ENCODE results near the gene ARMC6.

ARMC6 gene

DNA sequence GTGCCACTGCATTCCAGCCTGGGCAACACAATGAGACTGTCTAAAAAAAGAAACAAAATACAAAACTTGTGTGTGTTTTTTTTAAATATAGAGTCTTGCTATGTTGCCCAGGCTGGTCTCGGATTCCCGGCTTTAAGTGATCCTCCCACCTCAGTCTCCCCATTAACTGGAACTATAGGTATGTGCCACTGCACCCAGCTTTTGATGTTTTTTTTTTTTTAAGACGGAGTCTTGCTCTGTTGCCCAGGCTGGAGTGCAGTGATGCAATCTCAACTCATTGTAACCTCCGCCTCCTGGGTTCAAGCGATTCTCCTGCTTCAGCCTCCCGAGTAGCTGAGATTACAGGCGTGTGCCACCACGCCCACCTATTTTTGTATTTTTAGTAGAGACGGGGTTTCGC lies 37.1 kb upstream of the ARMC6 start:
- WGBS, 2 experiments (ENCODE audit: insufficient coverage in 2 of 2) = 92 to 95% methylated on average over 10 of the region's 10 CpGs
- Histone ChIP-seq H3K4me3 (ENCODE audit: extremely low read depth, insufficient read depth, low read length, poor library complexity, severe bottlenecking) (no peak overlapping the region), H3K36me3 (ENCODE audit: control insufficient read depth, insufficient read depth, low read length) (peaks cover 84% of the 10 kb centered on the region), H3K9me3 (ENCODE audit: control insufficient read depth, low read length) (no peaks in the 10 kb centered on the region), H3K4me1 (ENCODE audit: control insufficient read depth, insufficient read depth, low read length, poor library complexity, severe bottlenecking) (peaks cover 4% of the 10 kb centered on the region), H3K27ac (ENCODE audit: low read depth, low read length, severe bottlenecking) (no peak overlapping the region)

DNA sequence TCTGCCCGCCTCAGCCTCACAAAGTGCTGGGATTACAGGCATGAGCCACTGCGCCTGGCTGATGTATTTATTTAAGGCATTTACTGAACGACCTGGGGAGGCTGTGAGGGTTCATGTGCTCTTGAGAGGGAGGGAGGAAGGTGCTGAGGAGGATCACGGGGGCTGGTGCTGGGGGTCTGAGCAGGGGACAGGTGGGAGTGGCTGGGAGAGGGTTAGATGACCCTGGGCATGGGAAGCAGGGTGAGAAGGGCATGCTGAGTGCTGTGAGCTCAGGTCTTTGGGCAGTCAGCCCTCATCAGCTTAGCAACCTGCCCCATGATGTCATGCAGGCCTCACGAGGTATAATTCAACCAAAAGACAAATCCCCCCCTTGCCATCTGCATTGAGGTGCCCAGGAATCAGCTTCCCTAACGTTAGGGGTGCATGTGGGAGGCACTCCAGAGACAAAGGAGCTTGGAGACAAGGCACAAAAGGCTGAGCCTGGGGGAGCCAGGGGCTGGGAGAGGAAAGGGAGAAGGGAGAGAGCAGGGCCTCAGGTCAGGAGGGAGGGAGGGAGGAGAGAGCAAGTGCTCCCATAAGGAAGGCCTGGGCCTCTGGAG lies 36.5 kb upstream of the ARMC6 start:
- peaks cover 4% of the 10 kb centered on the region for H3K4me1 ChIP-seq (ENCODE audit: control insufficient read depth, insufficient read depth, low read length, poor library complexity, severe bottlenecking)
- no peaks in the 10 kb centered on the region for H3K9me3 ChIP-seq (ENCODE audit: control insufficient read depth, low read length)
- H3K36me3 ChIP-seq (ENCODE audit: control insufficient read depth, insufficient read depth, low read length) = peaks cover 84% of the 10 kb centered on the region
- H3K4me3 ChIP-seq (ENCODE audit: extremely low read depth, insufficient read depth, low read length, poor library complexity, severe bottlenecking) = no peak overlapping the region
- no peak overlapping the region for H3K27ac ChIP-seq (ENCODE audit: low read depth, low read length, severe bottlenecking)
- 91 to 93% methylated on average over 4 to 5 of the region's 6 CpGs for WGBS, 2 experiments (ENCODE audit: insufficient coverage in 2 of 2)

DNA sequence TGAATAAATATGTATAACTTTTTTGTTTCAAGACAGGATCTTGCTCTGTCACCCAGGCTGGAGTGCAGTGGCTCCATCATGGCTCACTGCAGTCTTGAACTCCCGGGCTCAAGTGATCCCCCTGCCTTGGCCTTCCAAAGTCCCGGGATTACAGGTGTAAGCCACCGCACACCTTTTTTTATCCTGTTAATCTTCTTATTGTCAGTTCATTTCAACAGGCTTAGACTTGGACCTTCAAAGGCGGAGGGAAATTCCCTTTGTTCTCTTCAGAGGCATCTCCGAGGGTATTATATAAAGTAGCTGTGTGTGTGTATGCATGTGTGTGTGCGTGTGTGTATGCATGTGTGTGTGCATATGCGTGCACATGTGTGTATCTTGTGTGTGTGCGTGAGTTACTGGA lies 35.1 kb upstream of the ARMC6 start:
- Histone ChIP-seq H3K9me3 (ENCODE audit: control insufficient read depth, low read length) (no peaks in the 10 kb centered on the region), H3K36me3 (ENCODE audit: control insufficient read depth, insufficient read depth, low read length) (peaks cover 88% of the 10 kb centered on the region), H3K4me1 (ENCODE audit: control insufficient read depth, insufficient read depth, low read length, poor library complexity, severe bottlenecking) (peaks cover 4% of the 10 kb centered on the region), H3K4me3 (ENCODE audit: extremely low read depth, insufficient read depth, low read length, poor library complexity, severe bottlenecking) (no peak overlapping the region), H3K27ac (ENCODE audit: low read depth, low read length, severe bottlenecking) (no peak overlapping the region)
- WGBS, 2 experiments (ENCODE audit: insufficient coverage in 2 of 2) = 98% methylated on average over 6 to 8 of the region's 8 CpGs

DNA sequence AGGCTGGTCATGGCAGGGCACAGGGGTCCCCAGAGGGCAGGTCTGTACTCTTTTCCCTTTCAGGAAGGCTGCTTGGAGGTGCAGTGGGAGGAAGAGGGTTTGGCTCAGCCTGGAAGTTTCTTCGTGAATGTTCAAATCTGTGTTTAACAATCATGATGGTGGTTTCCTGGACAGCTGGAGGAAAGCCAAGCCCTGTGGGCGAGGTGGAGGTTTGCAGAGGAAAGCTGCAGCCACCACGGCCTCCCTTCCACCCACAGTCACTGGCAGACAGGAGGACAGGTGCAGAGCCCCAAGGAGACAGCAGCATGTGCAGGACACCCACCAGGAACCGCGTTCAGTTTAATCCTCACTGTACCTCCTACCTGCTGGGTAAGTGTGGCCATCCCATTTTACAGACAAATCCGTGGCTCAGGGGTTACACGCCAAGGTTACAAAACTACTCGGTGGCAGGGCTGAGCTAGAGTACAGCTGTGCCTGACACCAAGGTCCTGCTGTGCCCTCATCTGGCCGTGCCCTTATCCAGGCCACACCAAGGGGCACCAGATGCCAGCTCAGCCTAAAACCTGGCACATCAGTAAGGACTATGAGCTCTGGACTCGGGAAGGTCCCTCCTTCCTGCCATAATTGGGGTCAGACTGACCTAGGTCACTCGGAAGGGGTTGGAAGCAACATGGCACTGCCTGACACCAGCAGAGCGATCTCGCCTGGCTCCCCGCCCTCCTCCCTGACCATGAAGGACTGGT lies 34.2 kb upstream of the ARMC6 start:
- 95 to 96% methylated on average over 12 of the region's 14 CpGs for WGBS, 2 experiments (ENCODE audit: insufficient coverage in 2 of 2)
- peaks cover 88% of the 10 kb centered on the region for H3K36me3 ChIP-seq (ENCODE audit: control insufficient read depth, insufficient read depth, low read length)
- no peaks in the 10 kb centered on the region for H3K9me3 ChIP-seq (ENCODE audit: control insufficient read depth, low read length)
- peaks cover 4% of the 10 kb centered on the region for H3K4me1 ChIP-seq (ENCODE audit: control insufficient read depth, insufficient read depth, low read length, poor library complexity, severe bottlenecking)
- H3K4me3 ChIP-seq (ENCODE audit: extremely low read depth, insufficient read depth, low read length, poor library complexity, severe bottlenecking) = no peak overlapping the region
- H3K27ac ChIP-seq (ENCODE audit: low read depth, low read length, severe bottlenecking) = no peak overlapping the region

DNA sequence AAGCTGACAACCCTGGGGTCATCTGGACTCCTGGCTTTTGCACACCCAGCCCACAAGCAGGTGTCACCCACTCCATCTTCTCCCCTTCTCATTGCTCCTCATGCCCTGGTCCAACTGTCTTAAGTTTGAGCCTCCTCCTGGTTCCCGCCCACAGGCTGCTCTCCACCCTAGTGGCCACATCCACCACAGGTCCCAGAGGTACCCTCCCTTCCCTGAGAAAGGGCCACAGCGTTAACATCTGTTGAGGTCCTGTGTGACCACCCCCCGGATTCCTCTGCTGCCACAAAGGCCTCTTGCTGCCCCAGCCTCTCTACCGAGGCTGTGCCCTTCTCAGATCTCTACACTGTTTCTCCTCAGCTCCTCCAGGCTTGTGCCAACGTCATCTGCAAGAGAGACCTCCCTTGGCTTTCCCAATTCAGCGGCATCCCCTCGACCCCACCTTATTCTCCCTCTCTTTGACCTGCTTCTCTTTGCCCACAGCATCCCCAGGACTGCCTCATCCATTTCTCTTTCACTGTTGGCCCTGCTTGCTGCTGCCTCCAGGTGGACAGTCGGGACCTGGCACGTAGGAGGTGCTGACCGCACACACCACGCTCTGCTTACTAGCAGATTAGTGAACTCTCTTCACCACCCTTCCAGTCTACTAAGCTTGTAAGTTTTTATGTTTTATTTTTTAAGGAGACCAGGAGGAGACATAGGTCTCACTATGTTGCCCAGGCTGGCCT lies 33.3 kb upstream of the ARMC6 start:
- no peak overlapping the region for H3K27ac ChIP-seq (ENCODE audit: low read depth, low read length, severe bottlenecking)
- 93 to 96% methylated on average over 7 to 9 of the region's 11 CpGs for WGBS, 2 experiments (ENCODE audit: insufficient coverage in 2 of 2)
- peaks cover 4% of the 10 kb centered on the region for H3K4me1 ChIP-seq (ENCODE audit: control insufficient read depth, insufficient read depth, low read length, poor library complexity, severe bottlenecking)
- H3K4me3 ChIP-seq (ENCODE audit: extremely low read depth, insufficient read depth, low read length, poor library complexity, severe bottlenecking) = no peak overlapping the region
- H3K36me3 ChIP-seq (ENCODE audit: control insufficient read depth, insufficient read depth, low read length) = peaks cover 88% of the 10 kb centered on the region
- H3K9me3 ChIP-seq (ENCODE audit: control insufficient read depth, low read length) = no peaks in the 10 kb centered on the region

DNA sequence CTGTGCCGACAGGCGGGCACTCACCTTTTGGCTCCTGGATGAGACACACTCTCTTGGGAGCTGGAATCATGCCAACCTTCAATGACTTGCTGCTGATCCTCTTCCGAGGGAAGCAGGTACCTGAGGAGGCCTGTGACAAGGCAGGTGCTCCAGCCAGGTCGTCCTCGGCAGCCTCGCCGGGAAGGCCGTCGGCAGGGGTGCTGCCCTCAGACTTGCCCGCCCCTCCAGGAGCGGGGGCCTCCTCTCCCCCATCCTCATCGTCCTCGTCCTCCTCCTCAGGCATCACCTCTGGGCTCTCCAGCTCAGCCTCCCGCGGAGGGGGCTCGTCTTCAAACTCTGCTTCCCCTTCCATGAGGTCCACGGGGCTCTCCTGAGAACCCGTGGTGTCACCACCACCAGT lies 29.3 kb upstream of the ARMC6 start:
- Histone ChIP-seq H3K9me3 (ENCODE audit: control insufficient read depth, low read length) (no peaks in the 10 kb centered on the region), H3K36me3 (ENCODE audit: control insufficient read depth, insufficient read depth, low read length) (peaks cover 97% of the 10 kb centered on the region), H3K27ac (ENCODE audit: low read depth, low read length, severe bottlenecking) (no peak overlapping the region), H3K4me3 (ENCODE audit: extremely low read depth, insufficient read depth, low read length, poor library complexity, severe bottlenecking) (no peak overlapping the region), H3K4me1 (ENCODE audit: control insufficient read depth, insufficient read depth, low read length, poor library complexity, severe bottlenecking) (no peaks in the 10 kb centered on the region)
- WGBS, 2 experiments (ENCODE audit: insufficient coverage in 2 of 2) = 96 to 97% methylated on average over 14 to 15 of the region's 18 CpGs

DNA sequence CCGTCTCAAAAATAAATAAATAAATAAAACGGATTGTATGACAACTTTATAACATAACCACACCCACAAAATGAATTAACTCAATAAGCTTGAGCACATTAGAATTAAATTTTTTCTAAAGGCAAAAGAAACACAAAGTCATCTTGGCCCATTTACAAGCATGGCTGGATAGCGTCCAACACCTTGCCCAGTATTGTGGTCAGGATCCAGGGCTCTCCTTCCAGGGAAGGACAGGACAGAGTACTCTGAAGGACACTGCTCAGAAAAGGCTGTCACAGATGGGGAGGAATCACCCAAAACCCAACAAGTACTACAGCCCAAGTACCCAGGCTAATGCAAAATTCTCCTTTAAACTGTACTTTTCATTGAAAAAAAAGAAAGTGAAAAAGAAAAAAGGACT lies 27.2 kb upstream of the ARMC6 start:
- Histone ChIP-seq H3K27ac (ENCODE audit: low read depth, low read length, severe bottlenecking) (no peak overlapping the region), H3K9me3 (ENCODE audit: control insufficient read depth, low read length) (no peaks in the 10 kb centered on the region), H3K36me3 (ENCODE audit: control insufficient read depth, insufficient read depth, low read length) (peaks cover 97% of the 10 kb centered on the region), H3K4me3 (ENCODE audit: extremely low read depth, insufficient read depth, low read length, poor library complexity, severe bottlenecking) (no peak overlapping the region), H3K4me1 (ENCODE audit: control insufficient read depth, insufficient read depth, low read length, poor library complexity, severe bottlenecking) (no peaks in the 10 kb centered on the region)
- WGBS, 2 experiments (ENCODE audit: insufficient coverage in 2 of 2) = 95 to 100% methylated on average over 1 to 3 of the region's 3 CpGs

DNA sequence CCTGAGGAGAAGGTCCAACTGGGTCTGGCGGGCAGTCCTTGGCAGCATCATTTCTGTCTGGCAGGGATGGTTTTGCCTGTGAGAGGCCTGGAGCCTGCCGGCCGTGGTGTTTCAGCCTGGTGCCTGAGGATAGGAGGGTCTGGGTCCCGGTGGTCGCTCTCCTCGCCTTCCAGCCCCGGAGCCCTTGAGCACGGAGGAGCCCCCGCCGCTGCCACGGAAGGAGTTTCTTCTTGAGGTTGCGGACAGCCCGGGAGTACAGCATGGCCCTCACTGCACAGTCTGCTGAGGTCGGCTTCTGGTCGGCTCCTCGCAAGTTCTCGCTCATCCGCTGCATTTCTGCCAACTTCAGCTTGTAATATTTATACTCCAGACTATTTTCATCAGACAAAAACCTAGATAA lies 23.5 kb upstream of the ARMC6 start:
- no peak overlapping the region for H3K4me3 ChIP-seq (ENCODE audit: extremely low read depth, insufficient read depth, low read length, poor library complexity, severe bottlenecking)
- no peaks in the 10 kb centered on the region for H3K4me1 ChIP-seq (ENCODE audit: control insufficient read depth, insufficient read depth, low read length, poor library complexity, severe bottlenecking)
- peaks cover 96% of the 10 kb centered on the region for H3K36me3 ChIP-seq (ENCODE audit: control insufficient read depth, insufficient read depth, low read length)
- 93 to 95% methylated on average over 17 to 18 of the region's 18 CpGs for WGBS, 2 experiments (ENCODE audit: insufficient coverage in 2 of 2)
- H3K9me3 ChIP-seq (ENCODE audit: control insufficient read depth, low read length) = no peaks in the 10 kb centered on the region
- H3K27ac ChIP-seq (ENCODE audit: low read depth, low read length, severe bottlenecking) = no peak overlapping the region

DNA sequence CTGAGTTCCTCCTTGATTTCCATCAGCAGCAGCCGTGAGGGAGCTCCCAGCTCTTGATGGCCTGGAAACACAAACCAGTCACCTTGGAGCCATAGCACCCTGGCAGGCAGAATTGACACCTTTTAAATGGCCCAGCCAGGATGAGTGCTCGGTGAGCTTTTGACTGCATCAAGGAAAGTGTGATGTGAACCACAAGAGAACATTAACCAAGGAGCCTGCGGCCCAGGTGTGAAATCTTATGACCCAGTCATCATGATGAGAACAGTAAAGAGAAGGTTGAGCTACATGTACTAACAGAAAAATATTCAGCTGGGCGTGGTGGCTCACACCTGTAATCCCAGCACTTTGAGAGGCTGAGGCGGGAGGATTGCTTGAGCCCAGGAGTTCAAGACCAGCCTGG lies 22.9 kb upstream of the ARMC6 start:
- H3K36me3 ChIP-seq (ENCODE audit: control insufficient read depth, insufficient read depth, low read length) = peaks cover 95% of the 10 kb centered on the region
- WGBS, 2 experiments (ENCODE audit: insufficient coverage in 2 of 2) = 94 to 96% methylated on average over 4 of the region's 5 CpGs

DNA sequence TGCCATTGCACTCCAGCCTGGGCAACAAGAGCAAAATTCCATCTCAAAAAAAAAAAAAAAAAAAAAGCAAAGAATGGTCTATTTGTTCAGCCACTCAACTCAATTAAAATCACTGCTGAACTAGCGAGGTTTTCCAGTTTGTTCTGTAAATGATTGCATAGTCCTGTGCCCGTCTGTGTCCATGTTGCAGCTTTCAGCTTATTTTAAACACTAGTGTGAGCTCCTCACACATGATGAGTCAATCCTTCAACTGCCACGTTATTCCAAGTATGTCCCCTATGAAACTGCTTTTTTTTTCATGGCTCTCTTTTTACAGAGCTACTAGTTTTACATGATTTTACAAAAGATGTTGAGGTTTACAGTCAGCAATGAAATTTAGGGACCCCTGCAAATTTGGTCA lies 12.3 kb upstream of the ARMC6 start:
- Histone ChIP-seq H3K27ac (ENCODE audit: low read depth, low read length, severe bottlenecking) (peak overlapping the region; percentile 4), H3K4me3 (ENCODE audit: extremely low read depth, insufficient read depth, low read length, poor library complexity, severe bottlenecking) (no peak overlapping the region), H3K36me3 (ENCODE audit: control insufficient read depth, insufficient read depth, low read length) (peaks cover 87% of the 10 kb centered on the region), H3K4me1 (ENCODE audit: control insufficient read depth, insufficient read depth, low read length, poor library complexity, severe bottlenecking) (peaks cover 7% of the 10 kb centered on the region), H3K9me3 (ENCODE audit: control insufficient read depth, low read length) (no peaks in the 10 kb centered on the region)
- WGBS, 2 experiments (ENCODE audit: insufficient coverage in 2 of 2) = 94 to 100% methylated on average over 2 to 3 of the region's 3 CpGs

More for the DNA sequence above, 22.9 kb upstream of the ARMC6 start:
- H3K4me1 ChIP-seq (ENCODE audit: control insufficient read depth, insufficient read depth, low read length, poor library complexity, severe bottlenecking) = no peaks in the 10 kb centered on the region
- no peaks in the 10 kb centered on the region for H3K9me3 ChIP-seq (ENCODE audit: control insufficient read depth, low read length)
- no peak overlapping the region for H3K27ac ChIP-seq (ENCODE audit: low read depth, low read length, severe bottlenecking)
- H3K4me3 ChIP-seq (ENCODE audit: extremely low read depth, insufficient read depth, low read length, poor library complexity, severe bottlenecking) = no peak overlapping the region
